Measurements from ENCODE around the gene REEP1.

DNA sequence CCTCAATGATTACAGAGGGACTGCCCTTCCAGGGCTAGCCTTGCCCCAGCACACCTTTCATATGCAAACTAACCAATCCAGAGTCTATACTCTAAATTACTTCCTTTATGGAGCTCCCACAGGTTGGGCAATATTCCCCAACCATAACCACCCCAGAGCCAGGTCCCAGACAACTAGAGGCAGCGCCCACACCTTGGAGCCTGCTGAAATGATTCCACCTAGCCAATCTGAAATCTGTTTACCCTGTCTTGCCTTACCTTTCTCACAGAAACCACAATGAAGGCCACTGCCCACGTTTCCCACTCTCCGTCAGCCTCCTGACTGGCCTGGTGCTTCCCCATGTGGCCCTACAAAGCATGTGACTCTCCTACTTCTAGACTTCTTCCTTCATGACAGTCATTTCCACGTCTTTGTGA lies 62.0 kb downstream of the REEP1 start:
- TF ChIP-seq POLR2A (IDR thresholded peaks at IDR 0.05) = no peak
- TF ChIP-seq, protein P1, sequence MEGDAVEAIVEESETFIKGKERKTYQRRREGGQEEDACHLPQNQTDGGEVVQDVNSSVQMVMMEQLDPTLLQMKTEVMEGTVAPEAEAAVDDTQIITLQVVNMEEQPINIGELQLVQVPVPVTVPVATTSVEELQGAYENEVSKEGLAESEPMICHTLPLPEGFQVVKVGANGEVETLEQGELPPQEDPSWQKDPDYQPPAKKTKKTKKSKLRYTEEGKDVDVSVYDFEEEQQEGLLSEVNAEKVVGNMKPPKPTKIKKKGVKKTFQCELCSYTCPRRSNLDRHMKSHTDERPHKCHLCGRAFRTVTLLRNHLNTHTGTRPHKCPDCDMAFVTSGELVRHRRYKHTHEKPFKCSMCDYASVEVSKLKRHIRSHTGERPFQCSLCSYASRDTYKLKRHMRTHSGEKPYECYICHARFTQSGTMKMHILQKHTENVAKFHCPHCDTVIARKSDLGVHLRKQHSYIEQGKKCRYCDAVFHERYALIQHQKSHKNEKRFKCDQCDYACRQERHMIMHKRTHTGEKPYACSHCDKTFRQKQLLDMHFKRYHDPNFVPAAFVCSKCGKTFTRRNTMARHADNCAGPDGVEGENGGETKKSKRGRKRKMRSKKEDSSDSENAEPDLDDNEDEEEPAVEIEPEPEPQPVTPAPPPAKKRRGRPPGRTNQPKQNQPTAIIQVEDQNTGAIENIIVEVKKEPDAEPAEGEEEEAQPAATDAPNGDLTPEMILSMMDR (IDR thresholded peaks at IDR 0.05) = no peak

Data from testis (tissue), 2 donors.